H1 (cell line): ENCODE data around the gene CDR2. TPM values are rescaled to one million over a fixed set of nuclear protein-coding genes. Genes with fewer than 3 reads are reported as not detected.

Experiments
- CTCF ChIA-PET: fragments of 300-600 bp; sonication (Branson Sonifier 250); formaldehyde crosslinking; loops from one replicate; lab custom pipeline; 2021; ENCODE audit not compliant: partially characterized antibody; lab: Charles Lee
- POLR2A ChIA-PET: fragments of 300-600 bp; sonication (Branson Sonifier 250); formaldehyde crosslinking; loops from one replicate; lab custom pipeline; 2021; ENCODE audit warnings: inconsistent platforms; ENCODE audit not compliant: partially characterized antibody; lab: Charles Lee
- DNase-seq, 2 experiments: peaks; one replicate each; pipeline versions ENCODE4 v3.0.0 to v3.0.0-alpha.2; 2010 to 2022; ENCODE audit warnings: low spot score in 2 of 2, low read depth in 1 of 2, mixed read lengths in 1 of 2
- FAIRE-seq: peaks from 2 replicates; lab custom pipeline; 2011; peaks lifted over from hg19 to GRCh38; lab: Jason Lieb, UNC
- H2AFZ ChIP-seq: 2 replicates; pipeline ENCODE4 v1.8.1; 2012; ENCODE audit warnings: low read length, inconsistent platforms
- H2AK5ac ChIP-seq: 2 replicates; pipeline ENCODE4 v1.6.1; 2013; ENCODE audit warnings: low read depth, low read length
- H2BK120ac ChIP-seq: replicated peaks from 2 replicates; pipeline ENCODE3; 2013; ENCODE audit warnings: low read depth, low read length, inconsistent platforms
- H2BK12ac ChIP-seq: 2 replicates; pipeline ENCODE4 v1.6.1; 2013; ENCODE audit warnings: low read depth, low read length
- H2BK15ac ChIP-seq: 2 replicates; pipeline ENCODE4 v1.6.1; 2013; ENCODE audit warnings: low read length
- H2BK20ac ChIP-seq: 2 replicates; pipeline ENCODE4 v1.6.1; 2013; ENCODE audit warnings: low read length
- H2BK5ac ChIP-seq: 2 replicates; pipeline ENCODE4 v1.6.1; 2013; ENCODE audit warnings: low read depth, low read length
- H3K14ac ChIP-seq: 2 replicates; pipeline ENCODE4 v1.6.1; 2013; ENCODE audit warnings: inconsistent platforms; ENCODE audit not compliant: insufficient read length
- H3K18ac ChIP-seq: 2 replicates; pipeline ENCODE4 v1.6.1; 2013; ENCODE audit warnings: low read length; ENCODE audit errors: extremely low read depth
- H3K23ac ChIP-seq: 2 replicates; pipeline ENCODE4 v1.6.1; 2013; ENCODE audit warnings: inconsistent platforms; ENCODE audit not compliant: insufficient read length
- H3K23me2 ChIP-seq: 2 replicates; pipeline ENCODE4 v1.6.1; 2013; ENCODE audit warnings: low read depth, low read length
- H3K27ac ChIP-seq: 2 replicates; pipeline ENCODE4 v1.6.1; 2011; ENCODE audit warnings: low read depth, low read length, inconsistent platforms
- H3K27me3 ChIP-seq, 4 experiments: replicated peaks in 1 of 4; 1 replicate in 1 of 4; 2 replicates in 3 of 4; pipeline versions ENCODE4 v1.6.1 to v1.8.1; 2011 to 2013; ENCODE audit warnings: low read length in 3 of 4, mild to moderate bottlenecking in 3 of 4, inconsistent platforms in 2 of 4, mixed read lengths in 2 of 4, moderate library complexity in 1 of 4; ENCODE audit not compliant: control insufficient read depth in 3 of 4, insufficient read depth in 3 of 4; ENCODE audit errors: extremely low read depth in 1 of 4
- H3K36me3 ChIP-seq, 4 experiments: 2 replicates each; pipeline versions ENCODE4 v1.6.1 to v1.8.1; 2011 to 2013; ENCODE audit warnings: mild to moderate bottlenecking in 4 of 4, low read length in 3 of 4, moderate library complexity in 2 of 4, control low read depth in 1 of 4, inconsistent platforms in 1 of 4; ENCODE audit not compliant: insufficient read depth in 4 of 4, control insufficient read depth in 2 of 4
- H3K4ac ChIP-seq: replicated peaks from 2 replicates; pipeline ENCODE3; 2013; ENCODE audit warnings: low read length, low read depth, mixed read lengths, inconsistent platforms; ENCODE audit not compliant: insufficient read length
- H3K4me1 ChIP-seq, 4 experiments: replicated peaks in 1 of 4; 1 replicate in 1 of 4; 2 replicates in 3 of 4; pipeline versions ENCODE4 v1.6.1 to v1.8.1; 2011 to 2013; ENCODE audit warnings: low read length in 3 of 4, inconsistent platforms in 2 of 4, mixed read lengths in 1 of 4; ENCODE audit not compliant: insufficient read depth in 4 of 4, control insufficient read depth in 3 of 4
- H3K4me2 ChIP-seq, 2 experiments: 2 replicates each; pipeline versions ENCODE4 v1.6.1 to v1.8.1; 2011 to 2013; ENCODE audit warnings: low read depth in 2 of 2, low read length in 2 of 2, control low read depth in 1 of 2, inconsistent platforms in 1 of 2, mild to moderate bottlenecking in 1 of 2; ENCODE audit not compliant: insufficient read depth in 1 of 2
- H3K4me3 ChIP-seq, 4 experiments: fragments of 200-600, 300-600 bp in 1 of 4; sonication (generic), shearing (Covaris generic), sonication (Bioruptor Twin) in 1 of 4; 2 replicates each; pipeline versions ENCODE4 v1.5.1 to v1.8.1; 2011 to 2016; ENCODE audit warnings: low read length in 4 of 4, low read depth in 3 of 4, control low read depth in 2 of 4, inconsistent platforms in 2 of 4, mild to moderate bottlenecking in 2 of 4, mixed read lengths in 1 of 4, moderate library complexity in 1 of 4; ENCODE audit not compliant: insufficient read depth in 2 of 4; ENCODE audit errors: extremely low read depth in 1 of 4
- H3K56ac ChIP-seq: replicated peaks from 2 replicates; pipeline ENCODE3; 2013; ENCODE audit warnings: low read depth, mild to moderate bottlenecking, mixed read lengths, low read length, inconsistent platforms; ENCODE audit not compliant: insufficient read length
- H3K79me1 ChIP-seq: 2 replicates; pipeline ENCODE4 v1.6.1; 2013; ENCODE audit warnings: low read depth, low read length, control low read depth
- H3K79me2 ChIP-seq, 2 experiments: 2 replicates each; pipeline versions ENCODE4 v1.6.1 to v1.8.1; 2012 to 2013; ENCODE audit warnings: low read length in 2 of 2, mild to moderate bottlenecking in 2 of 2, inconsistent platforms in 1 of 2; ENCODE audit not compliant: insufficient read depth in 2 of 2, control insufficient read depth in 1 of 2
- H3K9ac ChIP-seq, 4 experiments: replicated peaks in 1 of 4; 1 replicate in 1 of 4; 2 replicates in 3 of 4; pipeline versions ENCODE4 v1.6.1 to v1.8.1; 2011 to 2013; ENCODE audit warnings: low read depth in 3 of 4, low read length in 3 of 4, control low read depth in 2 of 4, mild to moderate bottlenecking in 2 of 4, moderate library complexity in 2 of 4, inconsistent platforms in 1 of 4; ENCODE audit errors: extremely low read depth in 1 of 4
- H3K9me3 ChIP-seq, 2 experiments: 2 replicates each; pipeline versions ENCODE4 v1.6.1 to v1.8.1; 2012 to 2013; ENCODE audit warnings: mild to moderate bottlenecking in 2 of 2, moderate library complexity in 2 of 2, control low read depth in 1 of 2, inconsistent platforms in 1 of 2, low read depth in 1 of 2, low read length in 1 of 2, mixed read lengths in 1 of 2; ENCODE audit not compliant: insufficient read depth in 2 of 2
- H4K20me1 ChIP-seq, 2 experiments: replicated peaks in 1 of 2; 2 replicates each; pipeline versions ENCODE3 to v1.8.1; 2011 to 2013; ENCODE audit warnings: inconsistent platforms in 2 of 2, low read length in 2 of 2, mild to moderate bottlenecking in 1 of 2; ENCODE audit not compliant: insufficient read depth in 2 of 2, control insufficient read depth in 1 of 2
- H4K5ac ChIP-seq: 2 replicates; pipeline ENCODE4 v1.6.1; 2013; ENCODE audit warnings: low read length, low read depth, mixed read lengths, inconsistent platforms; ENCODE audit not compliant: insufficient read length
- H4K8ac ChIP-seq: 2 replicates; pipeline ENCODE4 v1.8.0; 2013; ENCODE audit warnings: mild to moderate bottlenecking, moderate library complexity, low read length, inconsistent platforms; ENCODE audit not compliant: insufficient read depth; ENCODE audit errors: extremely low read depth
- H4K91ac ChIP-seq: replicated peaks from 2 replicates; pipeline ENCODE3; 2013; ENCODE audit warnings: low read length, mixed read lengths, inconsistent platforms; ENCODE audit not compliant: insufficient read length
- EP300 ChIP-seq, 2 experiments: IDR thresholded peaks; 1 replicate in 1 of 2; 2 replicates in 1 of 2; pipeline ENCODE4 v1.6.1; 2011 to 2012; ENCODE audit warnings: low read depth in 2 of 2, low read length in 2 of 2, mild to moderate bottlenecking in 2 of 2, borderline replicate concordance in 1 of 2, inconsistent platforms in 1 of 2, moderate library complexity in 1 of 2
- HDAC6 ChIP-seq: IDR thresholded peaks from one replicate; pipeline ENCODE4 v1.7.1; 2012; ENCODE audit warnings: low read depth, mild to moderate bottlenecking, inconsistent platforms, low read length, moderate library complexity
- USF2 ChIP-seq: IDR thresholded peaks from 2 replicates; pipeline ENCODE4 v1.6.1; 2011; ENCODE audit warnings: low read length, improper control_type of control experiment
- WGBS, 2 experiments: shearing (Covaris generic) in 1 of 2; methylation state at CpG; one replicate each; pipeline versions ENCODE4 v1.1.6 to v1.1.7; 2013 to 2015; ENCODE audit warnings: low lambda C conversion rate in 2 of 2, mixed read lengths in 2 of 2, inconsistent platforms in 1 of 2, low coverage in 1 of 2, missing lambda C conversion rate in 1 of 2; ENCODE audit not compliant: insufficient replicate concordance in 2 of 2, insufficient coverage in 1 of 2, insufficient read length in 1 of 2; ENCODE audit errors: extremely low coverage in 1 of 2, missing lambda C conversion rate in 1 of 2; 5-methylcytosine and 5-hydroxymethylcytosine counted together
- polyA plus RNA-seq, 7 experiments: library from polyadenylated mRNA; depleted of rRNA in 3 of 7; stranded (reverse) in 5 of 7; unstranded in 2 of 7; fragments of >200 nt in 5 of 7; fragments of 200-250 nt in 2 of 7; gene quantifications; 1 replicate in 5 of 7; 2 replicates in 1 of 7; 4 replicates in 1 of 7; pipeline versions ENCODE4 v1.2.1 to v1.2.3, GENCODE V29; 2011 to 2013; ENCODE audit warnings: missing spikeins in 2 of 7, mixed read lengths in 2 of 7
- total RNA-seq: library from RNA; stranded (reverse); fragmentation: NEBNext Ultra II Directional; extraction: Animal tissue kit (Norgen Biotek cat#: 25700); gene quantifications from 2 replicates; pipeline ENCODE4 v1.2.1, GENCODE V29; 2021

CDR2 gene
- total and polyA plus RNA-seq, 2 of the 8 experiments (the other 6 are each of a cell fraction or from before 2014, with no cell fraction given) = 16.3 to 34.9 TPM

DNA sequence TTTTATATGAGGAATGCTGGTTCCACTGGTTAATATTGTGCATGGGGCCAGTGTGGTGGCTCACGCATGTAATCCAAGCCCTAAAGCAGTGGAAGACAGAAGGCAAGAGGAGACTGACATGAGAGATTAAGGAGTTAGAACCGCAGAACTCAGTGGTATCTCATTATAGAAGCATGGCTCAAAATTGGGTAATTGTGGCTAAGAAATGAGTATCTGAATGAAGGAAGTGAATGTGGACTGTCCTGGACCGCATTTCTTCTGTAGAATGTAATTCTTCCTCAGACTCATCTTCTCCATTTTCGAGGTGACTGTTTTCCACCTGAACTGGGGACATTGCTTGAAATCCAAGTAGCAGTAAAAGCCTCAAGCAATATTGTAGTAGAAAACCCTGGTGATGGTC lies 42.6 kb upstream of the CDR2 start:
- 81% methylated on average over 4 of the region's 4 CpGs; no CpG with 5 or more reads in 1 of the 2 experiments for WGBS, 2 experiments

More for the DNA sequence above, 42.6 kb upstream of the CDR2 start:
- no peak overlapping the region for H2BK5ac ChIP-seq
- H2BK15ac ChIP-seq = no peak overlapping the region
- 0 out of 8 replicates have a peak, but pooled peaks cover 0 to 3% (median 0%) of the 10 kb centered on the region in 4 experiments for H3K36me3 ChIP-seq
- H3K4me1 ChIP-seq = no peaks in the 10 kb centered on the region
- H3K56ac ChIP-seq = no peak overlapping the region
- no peaks in the 10 kb centered on the region for H3K23me2 ChIP-seq
- no peak for TF ChIP-seq HDAC6
- TF ChIP-seq USF2 = no peak
- no peak for TF ChIP-seq EP300 (IDR thresholded peaks at IDR 0.05; ENCODE audit: borderline replicate concordance in 1 of 2, low read depth in 2 of 2, low read length in 2 of 2)
- no peak overlapping the region for H3K4ac ChIP-seq
- H2AFZ ChIP-seq = no peak overlapping the region
- H3K79me2 ChIP-seq = no peaks in the 10 kb centered on the region
- no peak overlapping the region for H3K9ac ChIP-seq
- no peak overlapping the region for H3K4me2 ChIP-seq
- no peak for FAIRE-seq
- H2BK20ac ChIP-seq = no peak overlapping the region
- no peak overlapping the region for H4K8ac ChIP-seq
- POLR2A ChIA-PET = no interaction called here
- no peak overlapping the region for H4K91ac ChIP-seq
- no peak overlapping the region for H3K18ac ChIP-seq
- H3K23ac ChIP-seq = no peak overlapping the region
- no peak overlapping the region for H3K14ac ChIP-seq
- no peak overlapping the region for H3K4me3 ChIP-seq
- CTCF ChIA-PET = no interaction called here
- no peaks in the 10 kb centered on the region for H3K79me1 ChIP-seq
- peak in 1 of 2 experiments; percentile 14 for DNase-seq
- H2AK5ac ChIP-seq = no peak overlapping the region
- H3K27me3 ChIP-seq = no peaks in the 10 kb centered on the region
- H4K5ac ChIP-seq = no peak overlapping the region
- no peak overlapping the region for H2BK12ac ChIP-seq
- no peaks in the 10 kb centered on the region for H3K9me3 ChIP-seq
- no peak overlapping the region for H2BK120ac ChIP-seq
- peaks cover 0 to 3% of the 10 kb centered on the region in 2 experiments for H4K20me1 ChIP-seq
- no peak overlapping the region for H3K27ac ChIP-seq
